ENCODE data around the gene NUP205.
A peak's percentile ranks its signal among the peaks of the same experiment; 100 is the strongest.
"Not testable (repeated sequence)": the region's sequence is repeated elsewhere in the genome, so short reads cannot be mapped to it uniquely, and the experiment has no call there.

NUP205 gene

GRCh38 chr7:135666846-135667245 lies 109.1 kb downstream of the NUP205 start:
- DNase-seq (ENCODE audit: low spot score): no peak

GRCh38 chr7:135667626-135668025 lies 109.9 kb downstream of the NUP205 start:
- not testable (repeated sequence) for DNase-seq (ENCODE audit: low spot score)

- not testable (repeated sequence) for DNase-seq (ENCODE audit: low spot score)
Observed at GRCh38 chr7:135668852-135669395, 111.2 kb downstream of the NUP205 start.

GRCh38 chr7:135669774-135670173 lies 112.1 kb downstream of the NUP205 start:
- no peak for DNase-seq (ENCODE audit: low spot score)

GRCh38 chr7:135670179-135670578 lies 112.5 kb downstream of the NUP205 start:
- DNase-seq (ENCODE audit: low spot score): peak; percentile 58

GRCh38 chr7:135672560-135673359 lies 115.0 kb downstream of the NUP205 start:
- peak; percentile 81 for DNase-seq (ENCODE audit: low spot score)

GRCh38 chr7:135673360-135673706 lies 115.6 kb downstream of the NUP205 start:
- DNase-seq (ENCODE audit: low spot score): no peak

GRCh38 chr7:135678612-135679575 lies 121.2 kb downstream of the NUP205 start:
- DNase-seq (ENCODE audit: low spot score): no peak

- DNase-seq (ENCODE audit: low spot score): no peak
Observed at GRCh38 chr7:135681762-135682161, 124.0 kb downstream of the NUP205 start.

- no peak for DNase-seq (ENCODE audit: low spot score)
Observed at GRCh38 chr7:135682191-135682590, 124.5 kb downstream of the NUP205 start.

- no peak for DNase-seq (ENCODE audit: low spot score)
Observed at GRCh38 chr7:135683609-135684008, 125.9 kb downstream of the NUP205 start.

- DNase-seq (ENCODE audit: low spot score): no peak
Observed at GRCh38 chr7:135684136-135684535, 126.4 kb downstream of the NUP205 start.

GRCh38 chr7:135684699-135685098 lies 127.0 kb downstream of the NUP205 start:
- no peak for DNase-seq (ENCODE audit: low spot score)

- DNase-seq (ENCODE audit: low spot score): no peak
Observed at GRCh38 chr7:135685306-135686084, 127.8 kb downstream of the NUP205 start.

GRCh38 chr7:135687466-135687865 lies 129.7 kb downstream of the NUP205 start:
- DNase-seq (ENCODE audit: low spot score): no peak

GRCh38 chr7:135690566-135690965 lies 132.8 kb downstream of the NUP205 start:
- no peak for DNase-seq (ENCODE audit: low spot score)

GRCh38 chr7:135692055-135692454 lies 134.3 kb downstream of the NUP205 start:
- DNase-seq (ENCODE audit: low spot score): no peak

- not testable (repeated sequence) for DNase-seq (ENCODE audit: low spot score)
Observed at GRCh38 chr7:135692606-135693005, 134.9 kb downstream of the NUP205 start.

- no peak for DNase-seq (ENCODE audit: low spot score)
Observed at GRCh38 chr7:135693558-135693957, 135.8 kb downstream of the NUP205 start.

GRCh38 chr7:135697276-135698049 lies 139.7 kb downstream of the NUP205 start:
- DNase-seq (ENCODE audit: low spot score): no peak
